Activated T-helper 1 cell treated with Interleukin-2 at 50 U/mL for 16 hours (primary cell): Measurements from ENCODE around the gene TMEM63B.

Experiments
- DNase-seq: peaks from one replicate; pipeline ENCODE4 v3.0.0-alpha.2; 2020; ENCODE audit warnings: low read depth

TMEM63B gene

GRCh38 chr6:44117397-44118128 lies 9.8 kb upstream of the TMEM63B start:
- no peak for DNase-seq

- no peak for DNase-seq
Observed at GRCh38 chr6:44119704-44120262, 7.6 kb upstream of the TMEM63B start.

GRCh38 chr6:44120692-44121443 lies 6.5 kb upstream of the TMEM63B start:
- no peak for DNase-seq

- no peak for DNase-seq
Observed at GRCh38 chr6:44122801-44123200, 4.6 kb upstream of the TMEM63B start.

- DNase-seq = no peak
Observed at GRCh38 chr6:44123544-44123943, 3.8 kb upstream of the TMEM63B start.

GRCh38 chr6:44126320-44127149 lies 819 bp upstream of the TMEM63B start:
- DNase-seq = peak; percentile 22

GRCh38 chr6:44128020-44128917 lies 915 bp downstream of the TMEM63B start:
- no peak for DNase-seq

GRCh38 chr6:44129841-44130322 lies 2.5 kb downstream of the TMEM63B start:
- DNase-seq = no peak

- no peak for DNase-seq
Observed at GRCh38 chr6:44131892-44132291, 4.5 kb downstream of the TMEM63B start.

- DNase-seq = no peak
Observed at GRCh38 chr6:44132476-44132875, 5.1 kb downstream of the TMEM63B start.

- DNase-seq = no peak
Observed at GRCh38 chr6:44133003-44133931, 5.9 kb downstream of the TMEM63B start.

GRCh38 chr6:44133981-44134711 lies 6.8 kb downstream of the TMEM63B start:
- DNase-seq = no peak

GRCh38 chr6:44135173-44135758 lies 7.9 kb downstream of the TMEM63B start:
- DNase-seq = no peak

- DNase-seq = no peak
Observed at GRCh38 chr6:44135875-44136274, 8.5 kb downstream of the TMEM63B start.

- DNase-seq = no peak
Observed at GRCh38 chr6:44138717-44139350, 11.5 kb downstream of the TMEM63B start.

GRCh38 chr6:44139351-44139743 lies 12.0 kb downstream of the TMEM63B start:
- no peak for DNase-seq

- no peak for DNase-seq
Observed at GRCh38 chr6:44142835-44143234, 15.5 kb downstream of the TMEM63B start.

GRCh38 chr6:44143731-44144130 lies 16.4 kb downstream of the TMEM63B start:
- DNase-seq = no peak
